VCaP (cell line): ENCODE measurements around the gene MYLK.

Experiments used
- H3K27ac ChIP-seq: fragments of 450-650 bp; 2 replicates; pipeline ENCODE4 v1.5.1; 2017
- CTCF ChIP-seq: fragments of 450-650 bp; conservative IDR thresholded peaks from 2 replicates; pipeline ENCODE4 v1.5.1; 2017; ENCODE audit warnings: mild to moderate bottlenecking, moderate library complexity

MYLK gene

GRCh38 chr3:123597561-123597960 is 286.6 kb downstream of the MYLK start:
- no peak for TF ChIP-seq CTCF
- peak overlapping the region; percentile 66 for H3K27ac ChIP-seq

GRCh38 chr3:123595396-123596180 is 288.5 kb downstream of the MYLK start:
- peak overlapping the region; percentile 66 for H3K27ac ChIP-seq
- no peak for TF ChIP-seq CTCF

- no peak for TF ChIP-seq CTCF
- H3K27ac ChIP-seq, result no peak overlapping the region
These were observed 290.8 kb downstream of the MYLK start for GRCh38 chr3:123593381-123593780.

GRCh38 chr3:123590685-123591450 is 293.3 kb downstream of the MYLK start:
- no peak overlapping the region for H3K27ac ChIP-seq
- TF ChIP-seq CTCF, result no peak

GRCh38 chr3:123587401-123587800 is 296.7 kb downstream of the MYLK start:
- no peak for TF ChIP-seq CTCF
- peak overlapping the region; percentile 98 for H3K27ac ChIP-seq

- no peak for TF ChIP-seq CTCF
- H3K27ac ChIP-seq, result peak overlapping the region; percentile 98
These were observed 297.2 kb downstream of the MYLK start for GRCh38 chr3:123586968-123587367.

- H3K27ac ChIP-seq, result peak overlapping the region; percentile 98
- no peak for TF ChIP-seq CTCF
These were observed 298.0 kb downstream of the MYLK start for GRCh38 chr3:123586131-123586530.
